Naive thymus-derived CD8-positive, alpha-beta T cell (primary cell): ENCODE results near the gene TTC1. TPM values are rescaled to one million over a fixed set of nuclear protein-coding genes. Genes with fewer than 3 reads are reported as not detected.

Experiments used
- ATAC-seq, 2 donors: fragments of 150-1000 bp; cut with Tn5 transposase in 1 of 2; sonication (Bioruptor Pico), chemical (Tn5 transposase) in 1 of 2; 1 replicate in 1 of 2; 2 replicates in 1 of 2; pipeline ENCODE4 v1.10.0; 2021; ENCODE audit warnings: mild to moderate bottlenecking in 2 of 2, moderate library complexity in 2 of 2
- POLR2A ChIA-PET: fragments of 350-600 bp; sonication (Branson Sonifier 250); formaldehyde crosslinking; loops from one replicate; lab custom pipeline; 2021; ENCODE audit warnings: antibody characterized with exemption; lab: Charles Lee
- DNase-seq, 10 donors: peaks; one replicate each; pipeline versions ENCODE4 v3.0.0 to v3.0.0-alpha.2; 2020 to 2022
- H3K27ac Mint-ChIP-seq, 10 donors: one replicate each; pipeline ENCODE4 v1.8.0; 2020 to 2022; ENCODE audit warnings: mild to moderate bottlenecking in 10 of 10, mixed read lengths in 10 of 10, moderate library complexity in 4 of 10, inconsistent platforms in 1 of 10
- H3K27me3 Mint-ChIP-seq, 5 donors: one replicate each; pipeline ENCODE4 v1.8.0; 2021 to 2022; ENCODE audit warnings: mixed read lengths in 5 of 5
- H3K36me3 Mint-ChIP-seq, 3 donors: one replicate each; pipeline ENCODE4 v1.8.0; 2020 to 2022; ENCODE audit warnings: mixed read lengths in 3 of 3, mild to moderate bottlenecking in 2 of 3, inconsistent platforms in 1 of 3
- H3K4me1 Mint-ChIP-seq, 4 donors: one replicate each; pipeline ENCODE4 v1.8.0; 2021 to 2022; ENCODE audit warnings: mixed read lengths in 4 of 4
- H3K4me3 Mint-ChIP-seq, 10 donors: one replicate each; pipeline ENCODE4 v1.8.0; 2020 to 2022; ENCODE audit warnings: mild to moderate bottlenecking in 10 of 10, mixed read lengths in 10 of 10, moderate library complexity in 6 of 10, inconsistent platforms in 1 of 10
- H3K9me3 Mint-ChIP-seq, 9 donors: one replicate each; pipeline ENCODE4 v1.8.0; 2020 to 2022; ENCODE audit warnings: mixed read lengths in 9 of 9, mild to moderate bottlenecking in 3 of 9, inconsistent platforms in 1 of 9, moderate library complexity in 1 of 9
- polyA plus RNA-seq, 3 donors: library from polyadenylated mRNA; unstranded; fragments of 300-500 nt; fragmentation: Illumina TruSeq; gene quantifications; one replicate each; pipeline ENCODE4 v1.2.3, GENCODE V29; 2021
- total RNA-seq, 8 experiments: library from RNA in 2 of 8; stranded (reverse) in 2 of 8; gene quantifications; one replicate each; pipeline ENCODE4 v1.2.3 and lab custom pipeline; 2021 to 2026

The TTC1 gene
- total and polyA plus RNA-seq, 5 experiments from 2014 or later: 45.6 to 101 (median 84.7) TPM

DNA sequence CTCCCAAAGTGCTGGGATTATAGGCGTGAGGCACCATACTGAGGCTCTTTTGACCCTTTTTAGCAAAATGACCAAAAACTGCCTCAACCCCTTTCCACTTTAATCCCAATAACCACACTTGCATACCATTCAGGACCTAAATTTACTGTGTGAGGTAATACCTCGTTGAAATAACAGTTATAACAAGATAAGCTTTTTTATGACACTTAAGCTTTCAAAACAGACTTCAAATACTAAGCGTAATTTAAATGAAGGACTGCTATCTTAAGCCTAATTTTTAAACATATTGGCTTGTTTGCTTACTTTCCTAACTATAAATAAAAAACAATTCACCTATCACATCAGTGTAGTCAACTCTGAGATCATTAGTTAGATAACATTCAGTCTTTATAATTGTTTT is 72.6 kb downstream of the TTC1 start:
- Mint-ChIP-seq H3K36me3 (peaks cover 0 to 34% (median 2%) of the 10 kb centered on the region in 3 donors), H3K27ac (no peak overlapping the region), H3K9me3 (no peaks in the 10 kb centered on the region), H3K27me3 (no peaks in the 10 kb centered on the region), H3K4me1 (peaks cover 0 to 4% (median 0%) of the 10 kb centered on the region in 4 donors), H3K4me3 (no peak overlapping the region)
- POLR2A ChIA-PET: no interaction called here
- ATAC-seq (no peak), DNase-seq (no peak)

GRCh38 chr5:160082614-160083500 is 73.9 kb downstream of the TTC1 start:
- peaks cover 0 to 27% (median 0%) of the 10 kb centered on the region in 3 donors for H3K36me3 Mint-ChIP-seq

DNA sequence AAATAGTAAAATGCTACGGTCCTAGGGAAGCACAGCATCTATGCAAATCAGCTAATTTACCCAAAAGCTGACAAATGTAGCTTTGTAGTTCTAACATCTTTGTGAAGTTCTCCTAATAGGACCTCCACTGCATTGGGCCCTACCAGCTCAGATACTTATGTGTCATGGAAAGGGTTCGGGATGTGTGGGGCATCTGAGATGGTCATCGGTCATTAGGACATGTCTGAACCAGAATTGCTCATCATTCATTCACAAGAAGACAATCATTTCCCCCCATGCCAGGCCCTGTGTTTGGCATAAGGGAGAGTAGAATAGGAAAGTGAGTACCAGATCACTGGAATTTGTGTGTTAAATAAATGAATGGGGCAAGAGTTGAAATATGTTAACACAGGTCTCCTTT is 74.6 kb downstream of the TTC1 start:
- Mint-ChIP-seq H3K4me1 (peaks cover 0 to 3% (median under 1%) of the 10 kb centered on the region in 4 donors), H3K9me3 (no peaks in the 10 kb centered on the region), H3K4me3 (no peak overlapping the region), H3K36me3 (peaks cover 0 to 23% (median 0%) of the 10 kb centered on the region in 3 donors), H3K27me3 (no peaks in the 10 kb centered on the region), H3K27ac (no peak overlapping the region)
- POLR2A ChIA-PET: no interaction called here
- ATAC-seq (no peak), DNase-seq (no peak)

More at GRCh38 chr5:160082614-160083500, 73.9 kb downstream of the TTC1 start:
- Mint-ChIP-seq H3K27ac (no peak overlapping the region), H3K9me3 (no peaks in the 10 kb centered on the region), H3K27me3 (no peaks in the 10 kb centered on the region), H3K4me1 (peaks cover 0 to 4% (median 0%) of the 10 kb centered on the region in 4 donors), H3K4me3 (no peak overlapping the region)
- no peak for ATAC-seq
- POLR2A ChIA-PET: no interaction called here
- DNase-seq: no peak

DNA sequence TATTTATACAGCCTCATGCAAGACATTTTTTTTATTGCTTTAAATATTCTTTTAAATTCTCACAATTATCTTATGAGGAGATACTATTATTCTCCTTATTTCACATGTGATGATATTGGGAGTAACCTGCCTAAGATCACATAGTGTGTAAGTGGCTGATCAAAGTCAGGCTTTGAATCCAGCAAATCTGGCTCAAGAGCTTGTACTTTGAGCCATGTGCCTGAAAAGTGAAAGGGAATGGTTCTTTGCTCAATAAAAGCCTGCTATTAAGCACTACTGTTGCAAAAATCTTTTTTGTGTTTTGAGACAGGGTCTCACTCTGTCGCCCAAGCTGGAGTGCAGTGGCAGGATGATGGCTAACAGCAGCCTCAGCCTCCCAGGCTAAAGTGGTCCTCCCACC is 75.2 kb downstream of the TTC1 start:
- POLR2A ChIA-PET: no interaction called here
- no peaks in the 10 kb centered on the region for H3K27me3 Mint-ChIP-seq

GRCh38 chr5:160087199-160087598 is 78.3 kb downstream of the TTC1 start:
- ATAC-seq: no peak
- no peak overlapping the region for H3K27ac Mint-ChIP-seq

More for the DNA sequence above, 75.2 kb downstream of the TTC1 start:
- DNase-seq (no peak), ATAC-seq (no peak)
- H3K4me3 Mint-ChIP-seq: no peak overlapping the region
- no peaks in the 10 kb centered on the region for H3K9me3 Mint-ChIP-seq
- H3K27ac Mint-ChIP-seq: no peak overlapping the region
- H3K36me3 Mint-ChIP-seq: peaks cover 0 to 20% (median 0%) of the 10 kb centered on the region in 3 donors
- peaks cover 0 to 6% (median under 1%) of the 10 kb centered on the region in 4 donors for H3K4me1 Mint-ChIP-seq

DNA sequence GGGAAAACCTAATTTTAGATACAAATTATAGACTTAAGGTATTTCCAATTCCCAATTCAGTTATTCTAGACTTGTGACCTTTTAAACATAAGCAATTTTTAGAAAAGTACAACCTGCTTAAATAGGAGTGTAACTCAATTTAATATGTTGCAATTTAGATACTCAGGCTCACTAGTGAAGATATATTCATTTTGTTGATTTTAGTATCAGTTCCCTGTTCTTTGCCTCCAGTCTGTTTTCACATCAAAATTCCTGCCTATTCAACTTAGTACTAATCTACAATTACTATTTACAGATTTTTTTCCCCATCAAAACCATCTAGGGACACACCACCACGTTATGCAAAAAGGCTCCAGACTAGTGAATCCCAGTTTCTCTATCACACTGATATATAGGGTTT is 79.9 kb downstream of the TTC1 start:
- H3K4me1 Mint-ChIP-seq: peaks cover 0 to 21% (median 4%) of the 10 kb centered on the region in 4 donors
- H3K27ac Mint-ChIP-seq: peak overlapping the region in 1 of 10 donors; percentile 49
- POLR2A ChIA-PET: no interaction called here
- H3K27me3 Mint-ChIP-seq: no peaks in the 10 kb centered on the region
- no peak for ATAC-seq
- H3K9me3 Mint-ChIP-seq: no peaks in the 10 kb centered on the region
- H3K4me3 Mint-ChIP-seq: no peak overlapping the region
- H3K36me3 Mint-ChIP-seq: peaks cover 5 to 46% (median 19%) of the 10 kb centered on the region in 3 donors
- DNase-seq: no peak

More at GRCh38 chr5:160087199-160087598, 78.3 kb downstream of the TTC1 start:
- POLR2A ChIA-PET: no interaction called here
- H3K4me3 Mint-ChIP-seq: no peak overlapping the region
- no peak for DNase-seq
- H3K27me3 Mint-ChIP-seq: no peaks in the 10 kb centered on the region
- peaks cover 1 to 30% (median 3%) of the 10 kb centered on the region in 3 donors for H3K36me3 Mint-ChIP-seq
- peaks cover 0 to 14% (median 3%) of the 10 kb centered on the region in 4 donors for H3K4me1 Mint-ChIP-seq
- no peaks in the 10 kb centered on the region for H3K9me3 Mint-ChIP-seq

- DNase-seq (no peak), ATAC-seq (no peak)
- POLR2A ChIA-PET: no interaction called here
- Mint-ChIP-seq H3K36me3 (peaks cover 5 to 54% (median 25%) of the 10 kb centered on the region in 3 donors), H3K4me3 (no peak overlapping the region), H3K9me3 (no peaks in the 10 kb centered on the region), H3K27ac (peak overlapping the region in 1 of 10 donors; percentile 2), H3K4me1 (peaks cover 0 to 26% (median 6%) of the 10 kb centered on the region in 4 donors), H3K27me3 (no peaks in the 10 kb centered on the region)
Observed at GRCh38 chr5:160089531-160089930, 80.6 kb downstream of the TTC1 start.

GRCh38 chr5:160090059-160090458 is 81.1 kb downstream of the TTC1 start:
- Mint-ChIP-seq H3K9me3 (no peaks in the 10 kb centered on the region), H3K27me3 (no peaks in the 10 kb centered on the region), H3K4me1 (peaks cover 0 to 26% (median 6%) of the 10 kb centered on the region in 4 donors), H3K36me3 (peaks cover 5 to 56% (median 25%) of the 10 kb centered on the region in 3 donors), H3K4me3 (no peak overlapping the region), H3K27ac (no peak overlapping the region)
- POLR2A ChIA-PET: no interaction called here
- ATAC-seq (no peak), DNase-seq (no peak)

GRCh38 chr5:160092514-160092913 is 83.6 kb downstream of the TTC1 start:
- Mint-ChIP-seq H3K36me3 (peaks cover 5 to 67% (median 25%) of the 10 kb centered on the region in 3 donors), H3K9me3 (no peaks in the 10 kb centered on the region), H3K4me1 (peaks cover 0 to 33% (median 8%) of the 10 kb centered on the region in 4 donors), H3K27ac (no peak overlapping the region), H3K27me3 (no peaks in the 10 kb centered on the region), H3K4me3 (no peak overlapping the region)
- POLR2A ChIA-PET: no interaction called here
- DNase-seq (no peak), ATAC-seq (no peak)

DNA sequence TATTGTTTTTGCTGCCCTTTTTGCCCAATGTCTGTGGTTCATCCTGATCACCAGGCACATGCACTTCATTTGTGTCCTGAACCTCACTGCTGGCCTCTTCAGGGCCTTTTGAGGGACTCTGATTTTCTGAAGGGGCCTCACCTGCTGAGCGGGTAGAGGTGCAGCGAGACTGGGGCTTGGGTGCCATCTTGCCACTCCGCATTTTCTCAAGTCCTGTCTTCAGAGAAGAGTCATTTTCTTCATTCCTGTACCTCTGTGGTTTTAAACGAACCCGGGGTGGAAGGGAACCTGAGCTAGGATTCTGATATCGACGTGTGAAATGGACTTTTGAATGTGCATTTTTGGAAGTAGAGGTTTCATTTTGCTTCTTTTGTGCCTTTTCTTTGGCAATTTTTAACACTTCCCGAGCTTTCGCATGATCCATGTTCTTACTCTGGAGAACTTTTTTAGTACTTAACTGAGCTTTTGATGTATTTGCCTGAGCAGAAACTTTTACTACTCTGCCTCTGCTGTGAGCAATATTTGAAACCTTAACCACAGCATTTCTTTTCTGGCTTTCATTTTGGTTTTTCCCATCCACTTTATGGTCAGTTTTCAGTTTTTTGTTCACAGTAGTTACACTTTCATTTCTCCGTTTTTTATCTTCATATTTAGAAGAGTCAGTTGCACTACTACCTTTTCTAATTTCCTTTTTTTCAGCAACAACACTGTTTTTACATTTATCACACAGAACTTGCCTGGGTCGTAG is 84.2 kb downstream of the TTC1 start:
- no peaks in the 10 kb centered on the region for H3K9me3 Mint-ChIP-seq
- H3K27ac Mint-ChIP-seq: no peak overlapping the region
- H3K27me3 Mint-ChIP-seq: no peaks in the 10 kb centered on the region
- H3K36me3 Mint-ChIP-seq: peaks cover 5 to 67% (median 27%) of the 10 kb centered on the region in 3 donors
- DNase-seq (no peak), ATAC-seq (no peak)
- peaks cover 0 to 37% (median 9%) of the 10 kb centered on the region in 4 donors for H3K4me1 Mint-ChIP-seq
- H3K4me3 Mint-ChIP-seq: no peak overlapping the region
- POLR2A ChIA-PET: no interaction called here

DNA sequence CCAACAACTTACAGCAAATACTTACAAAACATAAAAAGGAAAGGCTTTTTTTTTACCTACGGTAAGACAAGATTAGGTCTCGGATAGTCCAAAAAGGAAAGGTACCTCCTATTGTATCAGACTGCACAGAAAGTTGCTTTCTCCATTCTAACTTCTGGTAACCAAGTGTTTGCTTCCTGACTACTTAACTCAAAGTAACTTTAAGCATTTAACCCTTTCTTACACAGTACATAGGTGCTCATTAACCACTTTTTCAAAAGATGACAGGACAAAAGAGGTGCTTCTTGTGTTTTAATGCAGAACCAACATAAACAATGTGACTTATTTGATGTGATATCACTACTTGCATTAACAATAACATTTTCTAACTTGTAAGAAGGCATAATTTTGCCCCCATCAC is 87.2 kb downstream of the TTC1 start:
- ATAC-seq (no peak), DNase-seq (no peak)
- Mint-ChIP-seq H3K27me3 (no peaks in the 10 kb centered on the region), H3K27ac (no peak overlapping the region), H3K9me3 (no peaks in the 10 kb centered on the region), H3K4me3 (no peak overlapping the region), H3K36me3 (peaks cover 5 to 64% (median 27%) of the 10 kb centered on the region in 3 donors), H3K4me1 (peaks cover 0 to 31% (median 9%) of the 10 kb centered on the region in 4 donors)
- POLR2A ChIA-PET: no interaction called here

- H3K36me3 Mint-ChIP-seq: peaks cover 0 to 58% (median 18%) of the 10 kb centered on the region in 3 donors
Observed at GRCh38 chr5:160097991-160098390, 89.1 kb downstream of the TTC1 start.

More at GRCh38 chr5:160097991-160098390, 89.1 kb downstream of the TTC1 start:
- Mint-ChIP-seq H3K9me3 (no peaks in the 10 kb centered on the region), H3K4me1 (peaks cover under 1 to 37% (median 9%) of the 10 kb centered on the region in 4 donors), H3K27me3 (no peaks in the 10 kb centered on the region), H3K27ac (peak overlapping the region in 2 of 10 donors; percentile 15 to 59), H3K4me3 (no peak overlapping the region)
- ATAC-seq: no peak
- POLR2A ChIA-PET: no interaction called here
- DNase-seq: no peak
